Nephron (organoid): ENCODE results near the gene ZNF445.

Experiments
- H3K27ac Mint-ChIP-seq, 3 experiments: 2 replicates each; pipeline ENCODE4 v1.8.0; 2020; ENCODE audit warnings: mixed read lengths in 3 of 3, mild to moderate bottlenecking in 2 of 3, moderate library complexity in 1 of 3
- H3K27me3 Mint-ChIP-seq: 2 replicates; pipeline ENCODE4 v1.8.0; 2021; ENCODE audit warnings: low read depth, mild to moderate bottlenecking, moderate library complexity, mixed read lengths
- H3K36me3 Mint-ChIP-seq: 2 replicates; pipeline ENCODE4 v1.8.0; 2020; ENCODE audit warnings: low read depth, mixed read lengths
- H3K4me1 Mint-ChIP-seq: 2 replicates; pipeline ENCODE4 v1.8.0; 2020; ENCODE audit warnings: mixed read lengths
- H3K4me3 Mint-ChIP-seq, 3 experiments: 2 replicates each; pipeline ENCODE4 v1.8.0; 2020; ENCODE audit warnings: mild to moderate bottlenecking in 3 of 3, mixed read lengths in 3 of 3, moderate library complexity in 2 of 3
- H3K9me3 Mint-ChIP-seq: 2 replicates; pipeline ENCODE4 v1.8.0; 2020; ENCODE audit warnings: mixed read lengths
- TF ChIP-seq, protein P1 (sequence below), 3 experiments: fragments of 200-600 bp; sonication (generic); IDR thresholded peaks; one replicate each; pipeline ENCODE4 v1.5.0; 2021; ENCODE audit warnings: antibody characterized with exemption in 3 of 3; ENCODE audit not compliant: unreplicated experiment in 3 of 3

Gene ZNF445

GRCh38 chr3:44416031-44417030 is 61.1 kb downstream of the ZNF445 start:
- Mint-ChIP-seq H3K27me3 (peaks cover 4% of the 10 kb centered on the region), H3K27ac (no peak overlapping the region), H3K4me3 (no peak overlapping the region), H3K4me1 (no peaks in the 10 kb centered on the region), H3K36me3 (no peaks in the 10 kb centered on the region), H3K9me3 (no peaks in the 10 kb centered on the region)
- TF ChIP-seq, protein P1, sequence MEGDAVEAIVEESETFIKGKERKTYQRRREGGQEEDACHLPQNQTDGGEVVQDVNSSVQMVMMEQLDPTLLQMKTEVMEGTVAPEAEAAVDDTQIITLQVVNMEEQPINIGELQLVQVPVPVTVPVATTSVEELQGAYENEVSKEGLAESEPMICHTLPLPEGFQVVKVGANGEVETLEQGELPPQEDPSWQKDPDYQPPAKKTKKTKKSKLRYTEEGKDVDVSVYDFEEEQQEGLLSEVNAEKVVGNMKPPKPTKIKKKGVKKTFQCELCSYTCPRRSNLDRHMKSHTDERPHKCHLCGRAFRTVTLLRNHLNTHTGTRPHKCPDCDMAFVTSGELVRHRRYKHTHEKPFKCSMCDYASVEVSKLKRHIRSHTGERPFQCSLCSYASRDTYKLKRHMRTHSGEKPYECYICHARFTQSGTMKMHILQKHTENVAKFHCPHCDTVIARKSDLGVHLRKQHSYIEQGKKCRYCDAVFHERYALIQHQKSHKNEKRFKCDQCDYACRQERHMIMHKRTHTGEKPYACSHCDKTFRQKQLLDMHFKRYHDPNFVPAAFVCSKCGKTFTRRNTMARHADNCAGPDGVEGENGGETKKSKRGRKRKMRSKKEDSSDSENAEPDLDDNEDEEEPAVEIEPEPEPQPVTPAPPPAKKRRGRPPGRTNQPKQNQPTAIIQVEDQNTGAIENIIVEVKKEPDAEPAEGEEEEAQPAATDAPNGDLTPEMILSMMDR (IDR thresholded peaks at IDR 0.05; ENCODE audit: unreplicated experiment in 3 of 3), result no peak

DNA sequence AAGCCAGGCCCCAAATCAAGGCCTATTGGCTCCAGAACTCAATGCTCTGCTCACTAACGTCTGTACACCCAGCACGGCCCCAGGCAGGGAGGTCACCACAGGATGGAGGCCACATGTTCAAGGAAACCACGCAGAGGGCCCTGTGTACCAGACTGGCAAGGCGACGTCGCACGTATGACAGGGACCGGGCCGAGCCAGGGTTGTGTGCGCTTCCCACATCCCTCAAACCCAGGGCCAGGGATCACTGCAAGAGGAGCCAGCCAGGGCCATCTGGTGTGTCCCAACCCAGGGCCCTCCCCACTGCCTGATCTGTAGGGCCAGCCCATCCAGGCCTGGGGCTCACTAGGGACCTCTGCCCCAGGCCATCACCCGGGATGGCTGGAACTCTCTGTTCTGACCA is 62.0 kb downstream of the ZNF445 start:
- no peaks in the 10 kb centered on the region for H3K36me3 Mint-ChIP-seq
- TF ChIP-seq, protein P1 (IDR thresholded peaks at IDR 0.05; ENCODE audit: unreplicated experiment in 3 of 3), result no peak
- no peak overlapping the region for H3K27ac Mint-ChIP-seq
- no peaks in the 10 kb centered on the region for H3K9me3 Mint-ChIP-seq
- H3K4me3 Mint-ChIP-seq, result no peak overlapping the region
- H3K4me1 Mint-ChIP-seq, result no peaks in the 10 kb centered on the region
- peaks cover 4% of the 10 kb centered on the region for H3K27me3 Mint-ChIP-seq

DNA sequence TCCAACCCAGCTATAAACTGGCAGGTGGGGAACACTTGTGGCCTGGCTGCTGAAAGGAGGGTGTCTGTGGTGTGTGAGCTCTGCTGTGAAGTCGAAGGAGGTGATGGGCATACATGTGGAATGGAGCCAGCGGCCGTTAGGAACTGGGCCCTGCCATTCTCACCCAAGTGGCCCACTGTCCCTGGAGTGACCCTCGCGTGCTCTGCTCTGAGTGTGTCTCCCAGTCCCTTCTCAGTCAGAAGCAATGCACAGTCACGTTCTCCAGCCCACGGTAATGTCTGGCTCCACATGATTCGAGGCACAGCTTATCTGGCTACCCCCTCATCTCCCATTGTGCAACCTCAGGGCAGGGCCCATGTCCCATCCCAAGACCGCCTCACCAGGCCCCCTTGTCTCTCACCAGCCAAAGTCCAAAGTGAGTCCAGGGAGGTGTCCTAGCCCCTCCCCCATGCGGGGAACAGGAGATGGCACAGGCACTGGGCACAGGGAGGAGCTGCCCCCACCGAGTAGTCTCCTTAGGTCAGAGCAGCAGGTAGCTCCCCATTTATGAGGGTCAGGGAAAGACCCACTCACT is 62.9 kb downstream of the ZNF445 start:
- Mint-ChIP-seq H3K27ac (no peak overlapping the region), H3K27me3 (peaks cover 4% of the 10 kb centered on the region), H3K36me3 (no peaks in the 10 kb centered on the region), H3K4me3 (no peak overlapping the region), H3K9me3 (no peaks in the 10 kb centered on the region), H3K4me1 (no peaks in the 10 kb centered on the region)
- TF ChIP-seq, protein P1 (IDR thresholded peaks at IDR 0.05; ENCODE audit: unreplicated experiment in 3 of 3), result no peak

DNA sequence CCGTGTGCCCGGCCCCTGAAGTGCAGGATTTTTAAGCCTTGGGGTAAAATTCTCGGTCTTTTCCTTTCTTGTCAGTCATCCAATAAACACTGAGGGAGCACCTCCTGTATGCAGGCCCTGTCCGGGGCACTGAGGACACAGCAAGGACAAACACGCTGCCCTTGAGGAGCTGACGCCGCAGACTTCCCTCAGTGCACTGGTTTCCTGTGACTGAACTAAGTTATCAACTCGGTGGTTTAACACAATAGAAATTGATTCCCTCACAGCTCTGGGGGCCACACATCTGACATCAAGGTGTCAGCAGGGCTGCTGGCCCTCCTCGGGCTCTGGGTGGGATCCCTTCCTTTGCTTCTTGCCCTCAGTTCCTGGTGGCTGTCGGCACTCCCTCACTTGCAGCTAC is 65.1 kb downstream of the ZNF445 start:
- no peaks in the 10 kb centered on the region for H3K9me3 Mint-ChIP-seq
- H3K27me3 Mint-ChIP-seq, result peaks cover 2% of the 10 kb centered on the region
- no peak overlapping the region for H3K27ac Mint-ChIP-seq
- peaks cover 3% of the 10 kb centered on the region for H3K36me3 Mint-ChIP-seq
- TF ChIP-seq, protein P1 (IDR thresholded peaks at IDR 0.05; ENCODE audit: unreplicated experiment in 3 of 3), result no peak
- no peak overlapping the region for H3K4me3 Mint-ChIP-seq
- no peaks in the 10 kb centered on the region for H3K4me1 Mint-ChIP-seq

DNA sequence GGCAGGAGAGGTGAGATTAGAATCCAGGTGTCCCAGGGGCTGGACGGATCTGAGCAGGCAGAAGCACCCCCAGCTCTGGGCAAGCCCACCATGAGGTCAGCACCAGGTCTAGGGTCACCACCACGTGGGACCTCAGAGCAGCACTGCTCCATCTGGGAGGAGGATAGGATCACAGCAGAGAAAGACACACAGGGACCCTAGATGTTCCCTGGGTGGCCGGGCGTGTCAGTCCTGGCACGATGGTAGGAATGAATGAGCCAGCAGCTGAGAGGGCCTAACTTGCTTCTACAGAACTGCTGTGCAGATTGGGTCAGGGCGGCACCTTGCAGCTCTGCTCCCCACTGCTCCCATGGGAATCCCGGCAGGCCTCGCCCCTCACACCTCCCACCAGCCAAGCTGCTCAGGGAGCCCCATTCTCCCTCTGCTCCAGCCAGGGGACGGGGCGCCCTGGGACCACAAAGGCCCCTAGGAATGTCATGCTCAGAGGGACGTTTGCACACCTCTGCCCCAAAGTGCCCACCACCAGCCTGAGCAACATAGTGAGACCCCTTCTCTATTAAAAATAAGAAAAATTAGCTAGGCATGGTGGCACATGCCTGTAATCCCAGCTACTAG is 66.3 kb downstream of the ZNF445 start:
- Mint-ChIP-seq H3K36me3 (peaks cover 3% of the 10 kb centered on the region), H3K4me3 (no peak overlapping the region), H3K9me3 (no peaks in the 10 kb centered on the region), H3K27me3 (no peaks in the 10 kb centered on the region), H3K27ac (no peak overlapping the region), H3K4me1 (no peaks in the 10 kb centered on the region)
- TF ChIP-seq, protein P1 (IDR thresholded peaks at IDR 0.05; ENCODE audit: unreplicated experiment in 3 of 3), result no peak
